ENCODE data around the gene MAOB. TPM values are rescaled to one million over a fixed set of nuclear protein-coding genes. Genes with fewer than 3 reads are reported as not detected.

MAOB gene
- total RNA-seq, 1 experiment from 2014 or later, result not detected

DNA sequence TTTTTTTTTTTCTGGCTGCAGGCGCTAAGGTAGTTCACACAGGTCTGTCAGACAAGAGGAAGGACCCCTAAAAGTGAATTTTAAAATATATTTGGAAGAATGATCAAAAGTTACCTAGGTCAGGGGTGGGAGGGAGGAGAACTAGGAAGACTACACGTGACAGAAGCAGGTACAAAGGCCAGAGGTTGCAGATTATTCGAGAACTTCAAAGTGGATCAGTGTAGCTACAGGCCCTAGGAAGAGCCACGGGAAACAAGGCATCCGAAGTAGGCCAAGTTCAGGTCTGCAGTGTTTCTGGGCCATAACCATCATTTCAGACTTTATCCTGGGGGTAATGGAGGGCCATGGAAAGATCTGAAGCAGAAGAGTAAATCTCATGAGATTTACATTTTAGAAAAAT lies 16.5 kb downstream of the MAOB start:
- no TSS peak for BruUV-seq (replicated peaks)
- peaks cover 15% of the 10 kb centered on the region for H3K4me1 ChIP-seq (ENCODE audit: insufficient read depth, low read length)
- no peak overlapping the region for H3K4me2 ChIP-seq (ENCODE audit: low read length)
- no peak overlapping the region for H3K27ac ChIP-seq (ENCODE audit: low read length)
- H3F3A ChIP-seq (ENCODE audit: low read length, unreplicated experiment), result no peaks in the 10 kb centered on the region
- no peak overlapping the region for H3K4me3 ChIP-seq (ENCODE audit: low read length)
- no peak for TF ChIP-seq EZH2phosphoT487 (IDR thresholded peaks at IDR 0.05; ENCODE audit: borderline replicate concordance, low read length)
- TF ChIP-seq, protein P1, sequence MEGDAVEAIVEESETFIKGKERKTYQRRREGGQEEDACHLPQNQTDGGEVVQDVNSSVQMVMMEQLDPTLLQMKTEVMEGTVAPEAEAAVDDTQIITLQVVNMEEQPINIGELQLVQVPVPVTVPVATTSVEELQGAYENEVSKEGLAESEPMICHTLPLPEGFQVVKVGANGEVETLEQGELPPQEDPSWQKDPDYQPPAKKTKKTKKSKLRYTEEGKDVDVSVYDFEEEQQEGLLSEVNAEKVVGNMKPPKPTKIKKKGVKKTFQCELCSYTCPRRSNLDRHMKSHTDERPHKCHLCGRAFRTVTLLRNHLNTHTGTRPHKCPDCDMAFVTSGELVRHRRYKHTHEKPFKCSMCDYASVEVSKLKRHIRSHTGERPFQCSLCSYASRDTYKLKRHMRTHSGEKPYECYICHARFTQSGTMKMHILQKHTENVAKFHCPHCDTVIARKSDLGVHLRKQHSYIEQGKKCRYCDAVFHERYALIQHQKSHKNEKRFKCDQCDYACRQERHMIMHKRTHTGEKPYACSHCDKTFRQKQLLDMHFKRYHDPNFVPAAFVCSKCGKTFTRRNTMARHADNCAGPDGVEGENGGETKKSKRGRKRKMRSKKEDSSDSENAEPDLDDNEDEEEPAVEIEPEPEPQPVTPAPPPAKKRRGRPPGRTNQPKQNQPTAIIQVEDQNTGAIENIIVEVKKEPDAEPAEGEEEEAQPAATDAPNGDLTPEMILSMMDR (conservative IDR thresholded peaks at IDR 0.05; ENCODE audit: low read depth, low read length), result no peak
- no peak for TF ChIP-seq EZH2 (IDR thresholded peaks at IDR 0.05; ENCODE audit: low read length, unreplicated experiment)
- no peak overlapping the region for H2AFZ ChIP-seq (ENCODE audit: low read length)
- H3K9me2 ChIP-seq (replicated peaks; ENCODE audit: low read length), result no peaks in the 10 kb centered on the region
- no peaks in the 10 kb centered on the region for H3K79me2 ChIP-seq (ENCODE audit: low read length)
- ATAC-seq (no peak), DNase-seq (no peak)
- CTCF ChIA-PET, result no interaction called here
- H3K36me3 ChIP-seq (ENCODE audit: low read depth, low read length), result no peaks in the 10 kb centered on the region
- no peaks in the 10 kb centered on the region for H3K9me3 ChIP-seq (ENCODE audit: low read length)
- POLR2A ChIA-PET (ENCODE audit: unreplicated experiment), result no interaction called here
- H3K27me3 ChIP-seq (ENCODE audit: low read length), result no peaks in the 10 kb centered on the region
- no peak overlapping the region for H3K9ac ChIP-seq (ENCODE audit: low read length)
- intact Hi-C loops (cut with micrococcal nuclease), result no loop called here
- H4K20me1 ChIP-seq (ENCODE audit: low read length), result no peaks in the 10 kb centered on the region

DNA sequence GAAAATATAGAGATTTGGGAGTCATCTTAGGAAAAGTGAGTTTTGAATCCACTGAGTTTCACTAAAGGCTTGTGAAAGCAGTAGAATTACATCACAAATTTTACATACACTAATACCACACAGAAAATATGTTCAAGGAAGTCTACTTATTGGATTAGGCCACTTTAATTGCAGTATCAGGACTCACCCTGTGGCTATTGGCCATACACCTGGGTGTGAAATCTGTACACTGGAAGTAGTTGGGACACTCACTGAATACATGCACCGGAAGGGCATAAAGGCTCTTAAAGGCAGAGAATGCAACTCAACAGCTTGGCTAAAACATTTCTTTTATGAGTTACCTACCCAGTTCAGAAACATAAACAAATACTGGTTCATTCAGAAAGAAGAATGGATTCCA lies 19.8 kb downstream of the MAOB start:
- Histone ChIP-seq H3K4me3 (ENCODE audit: low read length) (no peak overlapping the region), H3K79me2 (ENCODE audit: low read length) (no peaks in the 10 kb centered on the region), H2AFZ (ENCODE audit: low read length) (no peak overlapping the region), H3K36me3 (ENCODE audit: low read depth, low read length) (no peaks in the 10 kb centered on the region), H3K4me2 (ENCODE audit: low read length) (0 out of 2 replicates have a peak overlapping the region, but pooled peaks have one; percentile 50), H3K27ac (ENCODE audit: low read length) (no peak overlapping the region), H3K9me3 (ENCODE audit: low read length) (no peaks in the 10 kb centered on the region), H3F3A (ENCODE audit: low read length, unreplicated experiment) (no peaks in the 10 kb centered on the region), H3K9me2 (replicated peaks; ENCODE audit: low read length) (no peaks in the 10 kb centered on the region), H3K4me1 (ENCODE audit: insufficient read depth, low read length) (peaks cover 21% of the 10 kb centered on the region), H3K27me3 (ENCODE audit: low read length) (no peaks in the 10 kb centered on the region), H3K9ac (ENCODE audit: low read length) (no peak overlapping the region), H4K20me1 (ENCODE audit: low read length) (no peaks in the 10 kb centered on the region)
- no peak for ATAC-seq
- no peak for DNase-seq
- TF ChIP-seq, protein P1 (conservative IDR thresholded peaks at IDR 0.05; ENCODE audit: low read depth, low read length), result no peak
- TF ChIP-seq EZH2phosphoT487 (IDR thresholded peaks at IDR 0.05; ENCODE audit: borderline replicate concordance, low read length) (no peak), EZH2 (IDR thresholded peaks at IDR 0.05; ENCODE audit: low read length, unreplicated experiment) (no peak)
- ChIA-PET POLR2A (ENCODE audit: unreplicated experiment) (no interaction called here), CTCF (no interaction called here)
- no TSS peak for BruUV-seq (replicated peaks)
- intact Hi-C loops (cut with micrococcal nuclease), result no loop called here

DNA sequence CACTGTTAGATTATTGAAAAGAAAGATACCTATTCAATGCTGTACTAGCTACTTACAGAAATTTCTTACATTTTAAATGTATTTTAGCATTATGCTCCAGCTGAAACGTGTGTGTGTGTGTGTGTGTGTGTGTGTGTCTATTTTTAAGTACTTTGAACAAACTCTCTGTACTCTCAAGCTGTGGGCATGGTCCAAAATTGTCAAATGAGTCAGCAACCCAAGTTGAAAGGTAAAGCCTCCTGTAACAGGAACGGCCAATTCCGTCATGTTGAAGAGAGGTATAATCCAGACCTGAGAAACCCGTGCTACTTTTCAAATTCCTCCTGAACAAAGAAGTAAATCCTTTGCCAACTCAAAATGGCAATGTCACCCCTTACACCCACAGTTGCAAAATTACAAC lies 20.5 kb downstream of the MAOB start:
- CTCF ChIA-PET, result no interaction called here
- Histone ChIP-seq H3F3A (ENCODE audit: low read length, unreplicated experiment) (no peaks in the 10 kb centered on the region), H3K27ac (ENCODE audit: low read length) (peak overlapping the region; percentile 35; the same call in 1 of the 2 replicates), H3K9ac (ENCODE audit: low read length) (no peak overlapping the region), H3K27me3 (ENCODE audit: low read length) (no peaks in the 10 kb centered on the region), H3K4me3 (ENCODE audit: low read length) (no peak overlapping the region), H3K36me3 (ENCODE audit: low read depth, low read length) (no peaks in the 10 kb centered on the region), H3K79me2 (ENCODE audit: low read length) (no peaks in the 10 kb centered on the region), H3K9me3 (ENCODE audit: low read length) (no peaks in the 10 kb centered on the region), H2AFZ (ENCODE audit: low read length) (0 out of 2 replicates have a peak overlapping the region, but pooled peaks have one; percentile 23), H4K20me1 (ENCODE audit: low read length) (no peaks in the 10 kb centered on the region), H3K9me2 (replicated peaks; ENCODE audit: low read length) (no peaks in the 10 kb centered on the region), H3K4me2 (ENCODE audit: low read length) (peak overlapping the region; percentile 50), H3K4me1 (ENCODE audit: insufficient read depth, low read length) (peaks cover 21% of the 10 kb centered on the region)
- no peak for ATAC-seq
- BruUV-seq (replicated peaks), result no TSS peak
- intact Hi-C loops (cut with micrococcal nuclease), result no loop called here
- TF ChIP-seq, protein P1 (conservative IDR thresholded peaks at IDR 0.05; ENCODE audit: low read depth, low read length), result no peak
- TF ChIP-seq EZH2phosphoT487 (IDR thresholded peaks at IDR 0.05; ENCODE audit: borderline replicate concordance, low read length) (no peak), EZH2 (IDR thresholded peaks at IDR 0.05; ENCODE audit: low read length, unreplicated experiment) (no peak)
- DNase-seq, result peak; percentile 61
- POLR2A ChIA-PET (ENCODE audit: unreplicated experiment), result no interaction called here

Measured in PC-3 (cell line).